Prostate gland (tissue), 2 donors: ENCODE results near the gene AGBL4. TPM values are rescaled to one million over a fixed set of nuclear protein-coding genes. Genes with fewer than 3 reads are reported as not detected.

Experiments used
- DNase-seq: peaks from one replicate; pipeline ENCODE4 v3.0.0-alpha.2; 2019; ENCODE audit warnings: low spot score
- H3K27ac ChIP-seq, 2 donors: fragments of 200-600 bp; sonication (generic); 2 replicates each; pipeline ENCODE4 v1.5.1; 2017 to 2019
- H3K27me3 ChIP-seq: fragments of 200-600 bp; sonication (generic); replicated peaks from 2 replicates; pipeline ENCODE4 v1.5.1; 2019; ENCODE audit not compliant: insufficient read depth
- H3K36me3 ChIP-seq, 2 donors: fragments of 200-600 bp; sonication (generic); 1 replicate in 1 of 2; 2 replicates in 1 of 2; pipeline versions ENCODE4 v1.5.1 to v1.8.1; 2017 to 2019
- H3K4me1 ChIP-seq: fragments of 200-600 bp; sonication (generic); replicated peaks from 2 replicates; pipeline ENCODE4 v1.5.1; 2019
- H3K4me3 ChIP-seq, 2 donors: fragments of 200-600 bp; sonication (generic); 2 replicates each; pipeline ENCODE4 v1.5.1; 2017 to 2019
- H3K9me3 ChIP-seq: fragments of 200-600 bp; sonication (generic); 2 replicates; pipeline ENCODE4 v1.5.1; 2017
- CTCF ChIP-seq, 4 experiments: fragments of 200-600 bp in 2 of 4; fragments of 450-650 bp in 2 of 4; sonication (generic) in 2 of 4; IDR thresholded peaks; 1 replicate in 3 of 4; 2 replicates in 1 of 4; pipeline ENCODE4 v1.5.1; 2016 to 2019; ENCODE audit warnings: antibody characterized with exemption in 4 of 4, mild to moderate bottlenecking in 2 of 4, moderate library complexity in 2 of 4
- POLR2A ChIP-seq: fragments of 450-650 bp; IDR thresholded peaks from one replicate; pipeline ENCODE4 v1.6.1; 2016; ENCODE audit warnings: antibody characterized with exemption, mild to moderate bottlenecking
- POLR2AphosphoS5 ChIP-seq: sonication (generic); formaldehyde crosslinking; IDR thresholded peaks from one replicate; pipeline ENCODE4 v1.6.1; 2017; ENCODE audit warnings: antibody characterized with exemption
- WGBS: methylation state at CpG from one replicate; pipeline ENCODE4 v1.1.5; 2018; 5-methylcytosine and 5-hydroxymethylcytosine counted together
- intact Hi-C: fragments of 100-400 bp; cut with DNase I; formaldehyde crosslinking; loops from one replicate; pipeline ENCODE4 v1.14.2; 2022
- total RNA-seq, 2 donors: library from RNA; depleted of rRNA; stranded (reverse); fragments of >200 nt; gene quantifications; one replicate each; pipeline ENCODE4 v1.1.0, GENCODE V29; 2016

AGBL4 gene
- total RNA-seq, 2 donors from 2014 or later, result 0.82 to 2.7 TPM

DNA sequence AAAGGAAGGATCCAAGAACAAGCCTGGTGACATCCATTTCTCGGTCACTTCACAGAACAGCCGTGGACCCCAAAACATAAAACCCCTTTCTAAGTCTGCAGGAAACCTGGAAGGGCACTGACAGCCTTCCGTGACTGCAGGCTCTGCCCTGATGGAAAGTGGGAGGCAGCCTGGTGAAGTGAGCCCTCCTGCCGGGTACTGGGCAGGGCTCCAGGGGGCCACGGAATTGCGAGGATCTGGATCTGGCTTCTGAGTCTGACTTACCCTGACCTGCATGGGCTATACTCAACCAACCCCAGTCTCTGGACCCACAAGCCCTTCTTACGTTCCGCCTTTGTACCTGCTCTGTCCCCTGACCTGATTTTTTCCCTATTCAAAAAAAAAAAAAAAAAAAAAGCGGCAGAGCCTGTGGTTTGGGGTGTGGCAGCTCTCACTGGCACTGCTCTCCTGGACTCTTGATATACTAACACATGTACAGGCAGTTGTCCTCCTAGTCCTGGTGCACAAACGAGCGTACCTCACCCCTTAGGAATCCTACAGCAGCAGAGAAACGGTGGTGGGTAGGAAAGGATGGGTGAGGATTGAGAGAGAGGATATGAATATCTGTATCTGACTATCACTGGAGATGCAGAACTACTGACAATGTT lies 1330.0 kb downstream of the AGBL4 start:
- 58% methylated on average over 12 of the region's 12 CpGs for WGBS
- DNase-seq, result no peak
- intact Hi-C loops, result no loop called here

DNA sequence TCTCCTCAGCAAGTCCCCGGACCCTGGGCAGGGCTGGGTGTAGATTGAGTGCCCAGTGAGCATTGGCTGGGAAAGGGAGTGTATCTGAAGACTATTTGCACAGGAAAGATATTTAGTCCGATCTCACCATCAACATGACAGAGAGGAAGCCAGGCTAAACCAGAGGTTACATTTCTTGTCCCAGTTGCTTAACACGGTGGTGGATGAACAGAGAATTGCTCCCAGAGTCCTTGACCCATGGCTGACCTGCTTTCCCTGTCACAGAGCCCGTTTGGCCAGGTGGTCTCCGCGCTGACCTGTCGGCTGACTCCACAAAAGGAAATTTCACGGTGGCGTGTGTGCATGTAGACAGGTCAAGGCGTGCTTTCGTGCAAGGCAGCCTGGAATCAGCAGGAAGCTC lies 1330.6 kb downstream of the AGBL4 start:
- Histone ChIP-seq H3K27ac (no peak overlapping the region), H3K4me1 (no peaks in the 10 kb centered on the region), H3K27me3 (no peaks in the 10 kb centered on the region), H3K9me3 (no peaks in the 10 kb centered on the region), H3K4me3 (no peak overlapping the region), H3K36me3 (no peaks in the 10 kb centered on the region)
- no peak for TF ChIP-seq POLR2A
- WGBS, result 43% methylated on average over 11 of the region's 11 CpGs
- DNase-seq, result no peak
- intact Hi-C loops, result no loop called here

More for the DNA sequence above, 1330.0 kb downstream of the AGBL4 start:
- Histone ChIP-seq H3K36me3 (no peaks in the 10 kb centered on the region), H3K4me1 (no peaks in the 10 kb centered on the region), H3K4me3 (no peak overlapping the region), H3K27me3 (no peaks in the 10 kb centered on the region), H3K27ac (no peak overlapping the region), H3K9me3 (no peaks in the 10 kb centered on the region)
- no peak for TF ChIP-seq CTCF (IDR thresholded peaks at IDR 0.05)
- TF ChIP-seq POLR2AphosphoS5, result no peak

DNA sequence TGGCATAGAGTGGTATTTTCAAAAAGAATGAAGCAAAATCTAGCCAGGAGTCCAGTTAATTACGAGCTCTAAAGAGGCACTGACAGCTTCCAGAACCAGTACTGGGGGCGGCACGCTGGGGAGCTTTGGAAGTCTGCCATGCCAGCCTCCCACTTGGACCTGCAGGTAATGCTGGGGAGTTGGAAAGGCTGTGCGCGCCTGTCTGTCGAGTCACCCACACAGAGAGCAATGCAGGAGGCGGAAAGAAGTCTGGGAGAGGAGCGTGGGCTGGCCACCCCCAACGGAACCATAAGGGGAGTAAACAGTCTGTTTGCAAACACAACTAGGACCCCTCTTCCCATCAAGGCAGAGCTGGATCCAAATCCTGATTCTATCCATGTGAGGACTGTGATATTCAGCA lies 1331.5 kb downstream of the AGBL4 start:
- no peaks in the 10 kb centered on the region for H3K27me3 ChIP-seq
- H3K9me3 ChIP-seq, result no peaks in the 10 kb centered on the region
- H3K4me1 ChIP-seq, result no peaks in the 10 kb centered on the region
- WGBS, result 60% methylated on average over 9 of the region's 9 CpGs
- no peak overlapping the region for H3K4me3 ChIP-seq
- intact Hi-C loops, result no loop called here
- H3K36me3 ChIP-seq, result no peaks in the 10 kb centered on the region
- no peak for TF ChIP-seq POLR2AphosphoS5
- no peak for TF ChIP-seq CTCF (IDR thresholded peaks at IDR 0.05)
- TF ChIP-seq POLR2A, result no peak
- DNase-seq, result no peak
- H3K27ac ChIP-seq, result no peak overlapping the region

GRCh38 chr1:48691429-48692001 lies 1332.2 kb downstream of the AGBL4 start:
- Histone ChIP-seq H3K4me1 (no peaks in the 10 kb centered on the region), H3K4me3 (no peak overlapping the region), H3K9me3 (no peaks in the 10 kb centered on the region), H3K27me3 (no peaks in the 10 kb centered on the region), H3K36me3 (no peaks in the 10 kb centered on the region), H3K27ac (no peak overlapping the region)
- 90% methylated on average over 5 of the region's 5 CpGs for WGBS
- TF ChIP-seq CTCF (IDR thresholded peaks at IDR 0.05) (no peak), POLR2AphosphoS5 (no peak), POLR2A (no peak)
- no peak for DNase-seq
- intact Hi-C loops, result no loop called here

DNA sequence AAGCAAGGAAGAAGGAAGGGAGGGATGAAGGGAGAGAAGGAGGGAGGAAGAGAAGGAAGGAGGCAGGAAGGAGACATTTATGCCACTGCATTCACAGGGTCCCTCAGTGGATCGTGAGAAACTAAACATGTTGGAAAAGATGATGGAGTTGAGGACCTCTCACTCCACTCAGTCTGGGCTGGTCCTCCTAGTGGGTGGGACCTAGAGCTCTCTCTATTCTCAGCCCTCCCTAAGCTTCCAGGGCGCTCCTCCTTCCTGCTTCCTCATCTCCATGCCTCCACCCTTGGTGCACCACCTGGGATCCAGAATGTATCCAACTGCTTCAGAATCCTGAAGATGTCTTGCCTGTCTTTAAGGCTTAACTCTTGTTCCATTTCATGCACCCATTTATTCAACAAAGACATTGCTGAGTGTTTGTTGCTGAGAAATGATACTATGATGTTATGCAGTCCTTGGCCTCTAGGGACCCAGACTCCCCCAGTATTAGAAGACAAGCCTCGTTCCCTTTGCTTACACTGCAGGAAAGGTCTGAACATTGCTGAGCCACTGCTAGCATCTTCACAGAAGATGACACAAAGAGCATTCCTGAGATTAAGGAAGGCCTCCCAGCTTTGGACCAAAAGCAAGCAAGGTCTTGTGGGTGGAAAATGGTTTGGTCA lies 1335.5 kb downstream of the AGBL4 start:
- no peak overlapping the region for H3K27ac ChIP-seq
- no peak for TF ChIP-seq POLR2A
- TF ChIP-seq POLR2AphosphoS5, result no peak
- TF ChIP-seq CTCF (IDR thresholded peaks at IDR 0.05), result no peak
- no peaks in the 10 kb centered on the region for H3K27me3 ChIP-seq
- no peak overlapping the region for H3K4me3 ChIP-seq
- H3K9me3 ChIP-seq, result no peaks in the 10 kb centered on the region
- intact Hi-C loops, result no loop called here
- no peaks in the 10 kb centered on the region for H3K4me1 ChIP-seq
- DNase-seq, result no peak
- H3K36me3 ChIP-seq, result no peaks in the 10 kb centered on the region
- WGBS, result 61% methylated on average over 3 of the region's 3 CpGs
